ENCODE data around the gene DNAH9. TPM values are rescaled to one million over a fixed set of nuclear protein-coding genes. Genes with fewer than 3 reads are reported as not detected.
A peak's percentile ranks its signal among the peaks of the same experiment; 100 is the strongest.

The DNAH9 gene
- total RNA-seq, 6 experiments from 2014 or later, result not detected

- no peak overlapping the region for H3K27ac ChIP-seq
- peaks cover 0 to 43% (median 5%) of the 10 kb centered on the region in 4 donors for H3K36me3 ChIP-seq
- no peaks in the 10 kb centered on the region for H3K4me1 ChIP-seq
- H3K4me3 ChIP-seq, result no peak overlapping the region
- intact Hi-C loops (cut with DNase I), result no loop called here
- H3K9me3 ChIP-seq, result no peaks in the 10 kb centered on the region
- TF ChIP-seq CTCF (IDR thresholded peaks at IDR 0.05) (peak in 2 of 4 donors; percentile 24 to 31), POLR2A (IDR thresholded peaks at IDR 0.05) (no peak)
- H3K27me3 ChIP-seq, result no peaks in the 10 kb centered on the region
- DNase-seq, result no peak
- ATAC-seq, result no peak
- 64% methylated on average over 2 of the region's 2 CpGs for WGBS (ENCODE audit: insufficient coverage, low coverage, low lambda C conversion rate, missing lambda C conversion rate)
These were observed 382.5 kb downstream of the DNAH9 start for GRCh38 chr17:11980813-11981212.

- WGBS (ENCODE audit: insufficient coverage, low coverage, low lambda C conversion rate, missing lambda C conversion rate), result 91% methylated on average over 1 of the region's 4 CpGs
- TF ChIP-seq POLR2A (IDR thresholded peaks at IDR 0.05) (no peak), CTCF (IDR thresholded peaks at IDR 0.05) (no peak)
- H3K36me3 ChIP-seq, result peaks cover 0 to 42% (median 5%) of the 10 kb centered on the region in 4 donors
- DNase-seq (no peak), ATAC-seq (no peak)
- no peak overlapping the region for H3K4me3 ChIP-seq
- H3K4me1 ChIP-seq, result peaks cover 0 to 8% (median 4%) of the 10 kb centered on the region in 4 donors
- H3K27me3 ChIP-seq, result no peaks in the 10 kb centered on the region
- intact Hi-C loops (cut with DNase I), result no loop called here
- no peak overlapping the region for H3K27ac ChIP-seq
- H3K9me3 ChIP-seq, result no peaks in the 10 kb centered on the region
These were observed 383.6 kb downstream of the DNAH9 start for GRCh38 chr17:11981862-11982261.

- Histone ChIP-seq H3K36me3 (peaks cover 0 to 27% (median 3%) of the 10 kb centered on the region in 4 donors), H3K27ac (peak overlapping the region in 1 of 3 donors; percentile 6), H3K4me3 (no peak overlapping the region), H3K4me1 (peaks cover 0 to 21% (median 5%) of the 10 kb centered on the region in 4 donors), H3K27me3 (no peaks in the 10 kb centered on the region), H3K9me3 (no peaks in the 10 kb centered on the region)
- no peak for TF ChIP-seq POLR2A (IDR thresholded peaks at IDR 0.05)
- TF ChIP-seq CTCF (IDR thresholded peaks at IDR 0.05), result no peak
- DNase-seq (peak in 2 of 3 donors; percentile 30 to 77), ATAC-seq (peak; percentile 95 to 98 (median 96))
- 59% methylated on average over 4 of the region's 4 CpGs for WGBS (ENCODE audit: insufficient coverage, low coverage, low lambda C conversion rate, missing lambda C conversion rate)
- intact Hi-C loops (cut with DNase I), result no loop called here
These were observed 388.1 kb downstream of the DNAH9 start for GRCh38 chr17:11986179-11986941.

- peak; percentile 77 to 91 (median 78) for ATAC-seq
- intact Hi-C loops (cut with DNase I), result no loop called here
- Histone ChIP-seq H3K4me3 (no peak overlapping the region), H3K4me1 (peaks cover 0 to 21% (median 5%) of the 10 kb centered on the region in 4 donors), H3K27ac (peak overlapping the region in 1 of 3 donors; percentile 6), H3K36me3 (peaks cover 0 to 27% (median 3%) of the 10 kb centered on the region in 4 donors), H3K27me3 (no peaks in the 10 kb centered on the region), H3K9me3 (no peaks in the 10 kb centered on the region)
- no peak for DNase-seq
- WGBS (ENCODE audit: insufficient coverage, low coverage, low lambda C conversion rate, missing lambda C conversion rate), result 18% methylated on average over 5 of the region's 5 CpGs
- TF ChIP-seq CTCF (IDR thresholded peaks at IDR 0.05) (peak; percentile 59 to 69 (median 64)), POLR2A (IDR thresholded peaks at IDR 0.05) (no peak)
These were observed 388.7 kb downstream of the DNAH9 start for GRCh38 chr17:11986942-11987329.

All from right lobe of liver (tissue), 6 donors.